ENCODE results near the gene GPRC5D.
A peak's percentile ranks its signal among the peaks of the same experiment; 100 is the strongest.

GPRC5D gene

DNA sequence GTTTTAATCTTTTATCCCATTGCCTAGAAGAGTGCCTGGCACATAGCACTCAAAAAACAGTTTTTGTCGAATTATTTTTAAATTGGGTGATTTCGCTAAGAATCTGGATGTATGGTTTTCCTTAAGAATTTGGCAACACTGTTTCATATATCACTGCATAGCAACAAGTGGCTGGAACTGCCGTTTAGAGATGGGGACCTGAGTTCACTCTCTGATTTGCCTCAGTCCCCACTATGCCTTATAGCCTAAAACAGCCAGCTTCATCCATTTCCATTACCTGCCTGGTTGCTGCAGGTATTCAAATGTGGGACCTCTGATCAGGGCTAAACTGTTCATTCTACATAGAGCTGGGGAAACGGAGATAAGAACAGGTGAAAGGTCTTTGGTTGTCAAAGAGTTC is 46.3 kb upstream of the GPRC5D start:
- Histone ChIP-seq H2AFZ (ENCODE audit: low read length) (no peak overlapping the region), H3K4me3 (ENCODE audit: low read length, poor library complexity, severe bottlenecking) (no peak overlapping the region), H3K4me1 (ENCODE audit: insufficient read depth, low read length, poor library complexity, severe bottlenecking) (peaks cover 24% of the 10 kb centered on the region), H3K79me2 (ENCODE audit: insufficient read depth, low read length) (no peaks in the 10 kb centered on the region), H3F3A (ENCODE audit: low read depth) (no peaks in the 10 kb centered on the region), H4K20me1 (ENCODE audit: insufficient read depth, low read length, poor library complexity, severe bottlenecking) (no peaks in the 10 kb centered on the region), H3K36me3 (ENCODE audit: insufficient read depth, low read length) (no peaks in the 10 kb centered on the region), H3K9ac (ENCODE audit: low read depth, low read length, poor library complexity, severe bottlenecking) (no peak overlapping the region), H3K9me2 (replicated peaks; ENCODE audit: low read depth, low read length) (no peaks in the 10 kb centered on the region), H3K9me3 (ENCODE audit: insufficient read depth, low read depth, low read length) (no peaks in the 10 kb centered on the region), H3K4me2 (ENCODE audit: low read depth, low read length, poor library complexity, severe bottlenecking) (no peak overlapping the region), H3K27me3 (ENCODE audit: insufficient read depth, low read length, poor library complexity, severe bottlenecking) (no peaks in the 10 kb centered on the region)
- TF ChIP-seq, protein P1, sequence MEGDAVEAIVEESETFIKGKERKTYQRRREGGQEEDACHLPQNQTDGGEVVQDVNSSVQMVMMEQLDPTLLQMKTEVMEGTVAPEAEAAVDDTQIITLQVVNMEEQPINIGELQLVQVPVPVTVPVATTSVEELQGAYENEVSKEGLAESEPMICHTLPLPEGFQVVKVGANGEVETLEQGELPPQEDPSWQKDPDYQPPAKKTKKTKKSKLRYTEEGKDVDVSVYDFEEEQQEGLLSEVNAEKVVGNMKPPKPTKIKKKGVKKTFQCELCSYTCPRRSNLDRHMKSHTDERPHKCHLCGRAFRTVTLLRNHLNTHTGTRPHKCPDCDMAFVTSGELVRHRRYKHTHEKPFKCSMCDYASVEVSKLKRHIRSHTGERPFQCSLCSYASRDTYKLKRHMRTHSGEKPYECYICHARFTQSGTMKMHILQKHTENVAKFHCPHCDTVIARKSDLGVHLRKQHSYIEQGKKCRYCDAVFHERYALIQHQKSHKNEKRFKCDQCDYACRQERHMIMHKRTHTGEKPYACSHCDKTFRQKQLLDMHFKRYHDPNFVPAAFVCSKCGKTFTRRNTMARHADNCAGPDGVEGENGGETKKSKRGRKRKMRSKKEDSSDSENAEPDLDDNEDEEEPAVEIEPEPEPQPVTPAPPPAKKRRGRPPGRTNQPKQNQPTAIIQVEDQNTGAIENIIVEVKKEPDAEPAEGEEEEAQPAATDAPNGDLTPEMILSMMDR (conservative IDR thresholded peaks at IDR 0.05; ENCODE audit: low read length): no peak
- no peak for TF ChIP-seq EZH2phosphoT487 (IDR thresholded peaks at IDR 0.05; ENCODE audit: borderline replicate concordance)

DNA sequence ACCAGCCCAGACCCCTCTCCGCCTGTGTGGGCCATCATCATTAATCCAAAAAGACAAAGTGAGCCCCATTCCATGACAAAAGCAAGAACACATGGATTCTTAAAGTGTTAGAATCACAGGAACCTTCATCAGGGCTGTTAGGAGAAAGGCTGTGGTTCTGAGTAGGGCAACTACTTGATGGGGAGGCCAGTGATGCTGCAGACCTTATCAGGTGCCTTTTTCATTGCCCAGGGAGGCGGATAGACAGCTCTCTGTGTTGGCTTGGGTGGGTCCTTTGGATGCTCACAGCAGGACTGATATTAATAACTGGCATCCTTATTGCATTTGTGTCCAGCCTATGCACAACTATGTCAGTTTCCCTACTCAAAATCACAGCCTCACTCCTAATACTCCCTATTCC is 45.8 kb upstream of the GPRC5D start:
- Histone ChIP-seq H3K4me1 (ENCODE audit: insufficient read depth, low read length, poor library complexity, severe bottlenecking) (peaks cover 26% of the 10 kb centered on the region), H4K20me1 (ENCODE audit: insufficient read depth, low read length, poor library complexity, severe bottlenecking) (no peaks in the 10 kb centered on the region), H3K36me3 (ENCODE audit: insufficient read depth, low read length) (no peaks in the 10 kb centered on the region), H3K9me3 (ENCODE audit: insufficient read depth, low read depth, low read length) (no peaks in the 10 kb centered on the region), H3K9me2 (replicated peaks; ENCODE audit: low read depth, low read length) (no peaks in the 10 kb centered on the region), H3K79me2 (ENCODE audit: insufficient read depth, low read length) (no peaks in the 10 kb centered on the region), H3K9ac (ENCODE audit: low read depth, low read length, poor library complexity, severe bottlenecking) (no peak overlapping the region), H2AFZ (ENCODE audit: low read length) (no peak overlapping the region), H3K4me3 (ENCODE audit: low read length, poor library complexity, severe bottlenecking) (no peak overlapping the region), H3K27me3 (ENCODE audit: insufficient read depth, low read length, poor library complexity, severe bottlenecking) (no peaks in the 10 kb centered on the region), H3K4me2 (ENCODE audit: low read depth, low read length, poor library complexity, severe bottlenecking) (peak overlapping the region; percentile 16), H3F3A (ENCODE audit: low read depth) (no peaks in the 10 kb centered on the region)
- TF ChIP-seq EZH2phosphoT487 (IDR thresholded peaks at IDR 0.05; ENCODE audit: borderline replicate concordance): no peak
- TF ChIP-seq, protein P1 (conservative IDR thresholded peaks at IDR 0.05; ENCODE audit: low read length): no peak

DNA sequence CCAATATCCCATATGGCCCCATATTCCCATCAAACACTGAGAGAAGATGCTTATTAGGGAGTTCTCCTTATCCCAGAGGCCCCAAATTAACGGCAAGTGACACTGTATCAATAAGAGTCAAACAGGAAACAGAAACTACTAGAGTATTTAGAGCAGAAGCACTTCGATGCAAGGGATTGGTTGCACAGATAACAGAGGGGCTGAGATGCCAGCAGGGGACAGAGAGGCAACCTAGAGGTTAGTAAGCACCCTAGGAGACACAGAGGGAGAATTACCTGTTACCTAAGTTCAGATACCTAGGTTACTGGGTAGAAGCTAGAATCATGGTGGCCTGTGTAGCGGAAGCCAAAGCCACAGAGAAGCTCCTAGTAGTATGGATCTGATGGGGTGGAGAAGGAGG is 45.2 kb upstream of the GPRC5D start:
- no peaks in the 10 kb centered on the region for H3K79me2 ChIP-seq (ENCODE audit: insufficient read depth, low read length)
- H3K4me2 ChIP-seq (ENCODE audit: low read depth, low read length, poor library complexity, severe bottlenecking): peak overlapping the region; percentile 16
- H3F3A ChIP-seq (ENCODE audit: low read depth): no peaks in the 10 kb centered on the region

More for the DNA sequence above, 45.2 kb upstream of the GPRC5D start:
- Histone ChIP-seq H3K36me3 (ENCODE audit: insufficient read depth, low read length) (no peaks in the 10 kb centered on the region), H2AFZ (ENCODE audit: low read length) (no peak overlapping the region), H3K9me2 (replicated peaks; ENCODE audit: low read depth, low read length) (no peaks in the 10 kb centered on the region), H3K4me1 (ENCODE audit: insufficient read depth, low read length, poor library complexity, severe bottlenecking) (peaks cover 31% of the 10 kb centered on the region), H3K9me3 (ENCODE audit: insufficient read depth, low read depth, low read length) (no peaks in the 10 kb centered on the region), H3K9ac (ENCODE audit: low read depth, low read length, poor library complexity, severe bottlenecking) (no peak overlapping the region), H3K4me3 (ENCODE audit: low read length, poor library complexity, severe bottlenecking) (no peak overlapping the region), H3K27me3 (ENCODE audit: insufficient read depth, low read length, poor library complexity, severe bottlenecking) (no peaks in the 10 kb centered on the region), H4K20me1 (ENCODE audit: insufficient read depth, low read length, poor library complexity, severe bottlenecking) (no peaks in the 10 kb centered on the region)
- TF ChIP-seq EZH2phosphoT487 (IDR thresholded peaks at IDR 0.05; ENCODE audit: borderline replicate concordance): no peak
- TF ChIP-seq, protein P1 (conservative IDR thresholded peaks at IDR 0.05; ENCODE audit: low read length): no peak

All from Loucy (cell line).